GM19395 (cell line): ENCODE data around the gene FAT1.

ENCODE experiments used
- ATAC-seq: cut with Tn5 transposase; IDR thresholded peaks from one replicate; pipeline ENCODE4 v1.9.1; 2021; ENCODE audit warnings: mild to moderate bottlenecking, moderate library complexity; ENCODE audit not compliant: unreplicated experiment

FAT1 gene

GRCh38 chr4:186622788-186623464, 100.7 kb downstream of the FAT1 start:
- ATAC-seq: no peak

GRCh38 chr4:186621959-186622553, 101.6 kb downstream of the FAT1 start:
- ATAC-seq: no peak

GRCh38 chr4:186619088-186619487, 104.6 kb downstream of the FAT1 start:
- ATAC-seq: no peak

GRCh38 chr4:186617921-186618320, 105.7 kb downstream of the FAT1 start:
- no peak for ATAC-seq

- ATAC-seq: no peak
These were observed 116.2 kb downstream of the FAT1 start for GRCh38 chr4:186607490-186607889.

- no peak for ATAC-seq
These were observed 117.1 kb downstream of the FAT1 start for GRCh38 chr4:186606591-186606992.

GRCh38 chr4:186605261-186605865, 118.3 kb downstream of the FAT1 start:
- no peak for ATAC-seq

- no peak for ATAC-seq
These were observed 119.4 kb downstream of the FAT1 start for GRCh38 chr4:186604124-186604807.

GRCh38 chr4:186602978-186603377, 120.7 kb downstream of the FAT1 start:
- no peak for ATAC-seq

- no peak for ATAC-seq
These were observed 124.2 kb downstream of the FAT1 start for GRCh38 chr4:186599483-186599882.

- no peak for ATAC-seq
These were observed 125.0 kb downstream of the FAT1 start for GRCh38 chr4:186598686-186599085.

- no peak for ATAC-seq
These were observed 126.7 kb downstream of the FAT1 start for GRCh38 chr4:186596850-186597390.

GRCh38 chr4:186596346-186596745, 127.3 kb downstream of the FAT1 start:
- no peak for ATAC-seq

GRCh38 chr4:186593587-186593973, 130.1 kb downstream of the FAT1 start:
- ATAC-seq: no peak

- no peak for ATAC-seq
These were observed 130.6 kb downstream of the FAT1 start for GRCh38 chr4:186592966-186593586.

GRCh38 chr4:186592445-186592844, 131.2 kb downstream of the FAT1 start:
- ATAC-seq: no peak

- no peak for ATAC-seq
These were observed 132.0 kb downstream of the FAT1 start for GRCh38 chr4:186591651-186592050.

GRCh38 chr4:186588503-186588902, 135.2 kb downstream of the FAT1 start:
- ATAC-seq: no peak

GRCh38 chr4:186587416-186588018, 136.1 kb downstream of the FAT1 start:
- peak; percentile 84 for ATAC-seq

- ATAC-seq: no peak
These were observed 137.5 kb downstream of the FAT1 start for GRCh38 chr4:186586205-186586604.

GRCh38 chr4:186584912-186585311, 138.7 kb downstream of the FAT1 start:
- ATAC-seq: no peak
